PC-3 (cell line): Measurements from ENCODE around the gene PIGV. TPM values are rescaled to one million over a fixed set of nuclear protein-coding genes. Genes with fewer than 3 reads are reported as not detected.

Experiments used
- ATAC-seq: fragments of 200-7000 bp; cut with Tn5 transposase; 2 replicates; pipeline ENCODE4 v1.9.1; 2020; ENCODE audit warnings: mild to moderate bottlenecking, moderate library complexity
- BruUV-seq: library from RNA; stranded (reverse); fragments of 400-500 nt; replicated peaks from 2 replicates; lab custom pipeline; 2021; lab: Mats Ljungman, UMichigan
- CTCF ChIA-PET: fragments of 300-600 bp; sonication (Branson Sonifier 250); formaldehyde crosslinking; loops from one replicate; lab custom pipeline; 2022; ENCODE audit warnings: antibody characterized with exemption; lab: Charles Lee
- POLR2A ChIA-PET: fragments of 300-600 bp; sonication (Branson Sonifier 250); formaldehyde crosslinking; loops from one replicate; lab custom pipeline; 2022; ENCODE audit warnings: antibody characterized with exemption; ENCODE audit not compliant: unreplicated experiment; lab: Charles Lee
- DNase-seq: peaks from one replicate; pipeline ENCODE4 v3.0.0-alpha.2; 2015
- H2AFZ ChIP-seq: fragments of 300-600 bp; sonication (generic); 2 replicates; pipeline ENCODE4 v1.6.0; 2016; ENCODE audit warnings: antibody characterized with exemption, low read length
- H3F3A ChIP-seq: fragments of 300-600 bp; sonication (generic); one replicate; pipeline ENCODE4 v1.6.0; 2017; ENCODE audit warnings: antibody characterized with exemption, low read length, control low read depth, mild to moderate bottlenecking; ENCODE audit not compliant: unreplicated experiment
- H3K27ac ChIP-seq: fragments of 300-600 bp; sonication (generic); 2 replicates; pipeline ENCODE4 v1.5.1; 2016; ENCODE audit warnings: mild to moderate bottlenecking, low read length
- H3K27me3 ChIP-seq: fragments of 300-600 bp; sonication (generic); 2 replicates; pipeline ENCODE4 v1.6.1; 2016; ENCODE audit warnings: low read length, mixed read lengths
- H3K36me3 ChIP-seq: fragments of 300-600 bp; sonication (generic); 2 replicates; pipeline ENCODE4 v1.6.1; 2016; ENCODE audit warnings: low read depth, mixed run types, low read length, mixed read lengths
- H3K4me1 ChIP-seq: fragments of 300-600 bp; sonication (generic); 2 replicates; pipeline ENCODE4 v1.5.1; 2016; ENCODE audit warnings: low read length; ENCODE audit not compliant: insufficient read depth
- H3K4me2 ChIP-seq: fragments of 300-600 bp; sonication (generic); 2 replicates; pipeline ENCODE4 v1.6.0; 2016; ENCODE audit warnings: low read length
- H3K4me3 ChIP-seq: fragments of 300-600 bp; sonication (generic); 2 replicates; pipeline ENCODE4 v1.5.1; 2016; ENCODE audit warnings: mild to moderate bottlenecking, low read length, mixed read lengths
- H3K79me2 ChIP-seq: fragments of 300-600 bp; sonication (generic); 2 replicates; pipeline ENCODE4 v1.6.1; 2017; ENCODE audit warnings: low read length, mixed read lengths
- H3K9ac ChIP-seq: fragments of 300-600 bp; sonication (generic); 2 replicates; pipeline ENCODE4 v1.6.0; 2016; ENCODE audit warnings: mild to moderate bottlenecking, low read length
- H3K9me2 ChIP-seq: fragments of 300-600 bp; sonication (generic); replicated peaks from 2 replicates; pipeline ENCODE4 v1.6.1; 2016; ENCODE audit warnings: mixed run types, low read length, mixed read lengths
- H3K9me3 ChIP-seq: fragments of 300-600 bp; sonication (generic); 2 replicates; pipeline ENCODE4 v1.6.1; 2016; ENCODE audit warnings: low read length, mixed read lengths
- H4K20me1 ChIP-seq: fragments of 300-600 bp; sonication (generic); 2 replicates; pipeline ENCODE4 v1.6.1; 2016; ENCODE audit warnings: low read length, mixed read lengths
- CTCF ChIP-seq: fragments of 300-600 bp; sonication (generic); conservative IDR thresholded peaks from 2 replicates; pipeline ENCODE4 v1.5.1; 2017; ENCODE audit warnings: antibody characterized with exemption, low read depth, mild to moderate bottlenecking, low read length
- EZH2 ChIP-seq: fragments of 300-600 bp; sonication (generic); IDR thresholded peaks from one replicate; pipeline ENCODE4 v1.6.1; 2017; ENCODE audit warnings: antibody characterized with exemption, mild to moderate bottlenecking, low read length; ENCODE audit not compliant: unreplicated experiment
- EZH2phosphoT487 ChIP-seq: fragments of 300-600 bp; sonication (generic); IDR thresholded peaks from 2 replicates; pipeline ENCODE4 v1.6.1; 2018; ENCODE audit warnings: mild to moderate bottlenecking, antibody characterized with exemption, low read length, borderline replicate concordance
- intact Hi-C: fragments of 100-400 bp; cut with micrococcal nuclease; formaldehyde crosslinking; loops from 2 replicates; pipeline ENCODE4 v1.9.0; 2023
- total RNA-seq: library from RNA; depleted of rRNA; stranded (reverse); fragments of >200 nt; gene quantifications from 2 replicates; pipeline ENCODE4 v1.2.3, GENCODE V29; 2014

Gene PIGV
- total RNA-seq, 1 experiment from 2014 or later: 6.0 TPM

GRCh38 chr1:26752519-26752918 lies 35.2 kb upstream of the PIGV start:
- Histone ChIP-seq H3K27me3 (no peaks in the 10 kb centered on the region), H3K9ac (no peak overlapping the region), H4K20me1 (peaks cover 5% of the 10 kb centered on the region; the same call in 1 of the 2 replicates), H3K4me3 (no peak overlapping the region), H3F3A (peaks cover 4% of the 10 kb centered on the region), H3K9me2 (no peaks in the 10 kb centered on the region), H2AFZ (no peak overlapping the region), H3K27ac (no peak overlapping the region), H3K4me1 (peaks cover 34% of the 10 kb centered on the region), H3K4me2 (no peak overlapping the region), H3K79me2 (peaks cover 86% of the 10 kb centered on the region), H3K9me3 (no peaks in the 10 kb centered on the region), H3K36me3 (peaks cover 40% of the 10 kb centered on the region)
- DNase-seq (no peak), ATAC-seq (no peak)
- intact Hi-C loops: loop anchor here (5.0 kb wide), 1 partner anchor 55 kb away; the partner anchor contains the start of gene ARID1A
- ChIA-PET CTCF (no interaction called here), POLR2A (no interaction called here)
- BruUV-seq: no TSS peak
- TF ChIP-seq CTCF (no peak), EZH2phosphoT487 (no peak), EZH2 (no peak)

GRCh38 chr1:26754086-26754874 lies 33.5 kb upstream of the PIGV start:
- Histone ChIP-seq H3K4me2 (peak overlapping the region; percentile 77), H3K27ac (peak overlapping the region; percentile 82), H3K4me1 (peaks cover 34% of the 10 kb centered on the region), H3K4me3 (peak overlapping the region; percentile 32; the same call in 1 of the 2 replicates), H3K27me3 (no peaks in the 10 kb centered on the region), H3K79me2 (peaks cover 91% of the 10 kb centered on the region), H3K36me3 (peaks cover 47% of the 10 kb centered on the region), H3K9me2 (no peaks in the 10 kb centered on the region), H3F3A (peaks cover 4% of the 10 kb centered on the region), H3K9ac (no peak overlapping the region), H4K20me1 (peaks cover 10% of the 10 kb centered on the region; the same call in 1 of the 2 replicates), H3K9me3 (no peaks in the 10 kb centered on the region), H2AFZ (no peak overlapping the region)
- no TSS peak for BruUV-seq
- DNase-seq (peak; percentile 96), ATAC-seq (peak; percentile 87)
- TF ChIP-seq CTCF (no peak), EZH2phosphoT487 (no peak), EZH2 (no peak)
- ChIA-PET POLR2A (interaction anchor here (0.6 kb wide), 1 partner anchor 157 kb away, joined by 5 read pairs; no protein-coding TSS in a partner anchor), CTCF (no interaction called here)
- intact Hi-C loops: loop anchor here (5.0 kb wide), 1 partner anchor 57 kb away; the partner anchor contains the start of gene ARID1A

GRCh38 chr1:26758358-26758757 lies 29.4 kb upstream of the PIGV start:
- H3K9me3 ChIP-seq: no peaks in the 10 kb centered on the region
- no peak overlapping the region for H2AFZ ChIP-seq
- H3K4me3 ChIP-seq: no peak overlapping the region
- no peak overlapping the region for H3K4me2 ChIP-seq
- H3K27ac ChIP-seq: no peak overlapping the region
- peaks cover 2% of the 10 kb centered on the region for H3F3A ChIP-seq
- no TSS peak for BruUV-seq
- intact Hi-C loops: no loop called here
- peaks cover 53% of the 10 kb centered on the region for H3K36me3 ChIP-seq
- H3K4me1 ChIP-seq: peaks cover 19% of the 10 kb centered on the region
- TF ChIP-seq EZH2: no peak
- no peak for TF ChIP-seq EZH2phosphoT487
- H4K20me1 ChIP-seq: peaks cover 10% of the 10 kb centered on the region; the same call in 1 of the 2 replicates
- H3K9ac ChIP-seq: no peak overlapping the region
- H3K9me2 ChIP-seq: no peaks in the 10 kb centered on the region
- CTCF ChIA-PET: no interaction called here
- peaks cover 68% of the 10 kb centered on the region for H3K79me2 ChIP-seq
- POLR2A ChIA-PET: no interaction called here
- ATAC-seq (no peak), DNase-seq (no peak)
- H3K27me3 ChIP-seq: no peaks in the 10 kb centered on the region
